ENCODE results near the gene ATP1B3.
"Not testable (repeated sequence)": the region's sequence is repeated elsewhere in the genome, so short reads cannot be mapped to it uniquely, and the experiment has no call there.

ATP1B3 gene

GRCh38 chr3:141920701-141921100, 44.3 kb downstream of the ATP1B3 start:
- no peak overlapping the region for H3K9ac ChIP-seq (ENCODE audit: low read length)
- H3K4me1 ChIP-seq (ENCODE audit: low read length) = peaks cover 32% of the 10 kb centered on the region
- no peaks in the 10 kb centered on the region for H3K27me3 ChIP-seq (ENCODE audit: low read depth, low read length)
- H3K4me3 ChIP-seq (ENCODE audit: low read length) = no peak overlapping the region
- no peak for TF ChIP-seq CTCF (IDR thresholded peaks at IDR 0.05; ENCODE audit: low read depth, low read length)
- H2AFZ ChIP-seq (ENCODE audit: low read depth, low read length) = no peak overlapping the region
- H4K20me1 ChIP-seq (ENCODE audit: insufficient read depth, low read length) = no peaks in the 10 kb centered on the region
- H3K27ac ChIP-seq (ENCODE audit: low read length) = peak overlapping the region; percentile 25; the same call in 1 of the 2 replicates
- peaks cover 5% of the 10 kb centered on the region; the same call in 1 of the 2 replicates for H3K79me2 ChIP-seq (ENCODE audit: low read length)
- no peaks in the 10 kb centered on the region for H3K9me3 ChIP-seq (ENCODE audit: insufficient read depth, low read length)
- peaks cover 43% of the 10 kb centered on the region for H3K36me3 ChIP-seq (replicated peaks; ENCODE audit: low read depth, low read length)
- peak overlapping the region; percentile 30 for H3K4me2 ChIP-seq (ENCODE audit: low read length)

GRCh38 chr3:141921316-141921715, 44.9 kb downstream of the ATP1B3 start:
- Histone ChIP-seq H3K36me3 (replicated peaks; ENCODE audit: low read depth, low read length) (peaks cover 41% of the 10 kb centered on the region), H3K9me3 (ENCODE audit: insufficient read depth, low read length) (no peaks in the 10 kb centered on the region), H3K27ac (ENCODE audit: low read length) (peak overlapping the region; percentile 25; the same call in 1 of the 2 replicates), H3K27me3 (ENCODE audit: low read depth, low read length) (no peaks in the 10 kb centered on the region), H3K4me2 (ENCODE audit: low read length) (peak overlapping the region; percentile 16), H3K79me2 (ENCODE audit: low read length) (peaks cover 5% of the 10 kb centered on the region; the same call in 1 of the 2 replicates), H3K4me3 (ENCODE audit: low read length) (no peak overlapping the region), H3K9ac (ENCODE audit: low read length) (no peak overlapping the region), H2AFZ (ENCODE audit: low read depth, low read length) (no peak overlapping the region), H3K4me1 (ENCODE audit: low read length) (peaks cover 32% of the 10 kb centered on the region), H4K20me1 (ENCODE audit: insufficient read depth, low read length) (no peaks in the 10 kb centered on the region)
- TF ChIP-seq CTCF (IDR thresholded peaks at IDR 0.05; ENCODE audit: low read depth, low read length) (no peak), EZH2phosphoT487 (IDR thresholded peaks at IDR 0.05; ENCODE audit: low read depth) (no peak)

GRCh38 chr3:141925677-141926076, 49.2 kb downstream of the ATP1B3 start:
- Histone ChIP-seq H3K36me3 (replicated peaks; ENCODE audit: low read depth, low read length) (peaks cover 29% of the 10 kb centered on the region), H3K4me1 (ENCODE audit: low read length) (peaks cover 11% of the 10 kb centered on the region)
- not testable (repeated sequence) for H3K9ac ChIP-seq (ENCODE audit: low read length); H3K9me3 ChIP-seq (ENCODE audit: insufficient read depth, low read length); H2AFZ ChIP-seq (ENCODE audit: low read depth, low read length); H3K27me3 ChIP-seq (ENCODE audit: low read depth, low read length); H3K79me2 ChIP-seq (ENCODE audit: low read length); H3K4me2 ChIP-seq (ENCODE audit: low read length); H4K20me1 ChIP-seq (ENCODE audit: insufficient read depth, low read length); H3K4me3 ChIP-seq (ENCODE audit: low read length); H3K27ac ChIP-seq (ENCODE audit: low read length)

- no peak overlapping the region for H3K4me2 ChIP-seq (ENCODE audit: low read length)
- no peaks in the 10 kb centered on the region for H3K4me1 ChIP-seq (ENCODE audit: low read length)
- H3K36me3 ChIP-seq (replicated peaks; ENCODE audit: low read depth, low read length) = peaks cover 24% of the 10 kb centered on the region
- TF ChIP-seq EZH2phosphoT487 (IDR thresholded peaks at IDR 0.05; ENCODE audit: low read depth) (no peak), CTCF (IDR thresholded peaks at IDR 0.05; ENCODE audit: low read depth, low read length) (no peak)
- no peaks in the 10 kb centered on the region; the same call in 1 of the 2 replicates for H4K20me1 ChIP-seq (ENCODE audit: insufficient read depth, low read length)
- H3K27me3 ChIP-seq (ENCODE audit: low read depth, low read length) = no peaks in the 10 kb centered on the region
- no peaks in the 10 kb centered on the region for H3K9me3 ChIP-seq (ENCODE audit: insufficient read depth, low read length)
- H3K9ac ChIP-seq (ENCODE audit: low read length) = no peak overlapping the region
- H3K79me2 ChIP-seq (ENCODE audit: low read length) = no peaks in the 10 kb centered on the region
- H3K4me3 ChIP-seq (ENCODE audit: low read length) = no peak overlapping the region
- H2AFZ ChIP-seq (ENCODE audit: low read depth, low read length) = no peak overlapping the region
- no peak overlapping the region for H3K27ac ChIP-seq (ENCODE audit: low read length)
Observed at GRCh38 chr3:141926929-141927328, 50.5 kb downstream of the ATP1B3 start.

Measured in OCI-LY3 (cell line).